Ascending aorta (tissue), 2 donors: ENCODE data around the gene DNAJA1. TPM values are rescaled to one million over a fixed set of nuclear protein-coding genes. Genes with fewer than 3 reads are reported as not detected.

Experiments used
- DNase-seq, 2 donors: peaks; one replicate each; pipeline ENCODE4 v3.0.0-alpha.2; 2019; ENCODE audit warnings: low spot score in 2 of 2
- H3K27ac ChIP-seq, 2 donors: fragments of 200-600 bp; sonication (generic); one replicate each; pipeline ENCODE4 v1.5.1; 2016 to 2017; ENCODE audit warnings: mild to moderate bottlenecking in 1 of 2
- H3K27me3 ChIP-seq: fragments of 200-600 bp; sonication (generic); one replicate; pipeline ENCODE4 v1.5.1; 2017
- H3K36me3 ChIP-seq, 2 donors: fragments of 200-600 bp; sonication (generic); one replicate each; pipeline ENCODE4 v1.5.1; 2016
- H3K4me1 ChIP-seq, 2 donors: fragments of 200-600 bp; sonication (generic); one replicate each; pipeline ENCODE4 v1.5.1; 2016 to 2017; ENCODE audit warnings: mild to moderate bottlenecking in 1 of 2
- H3K4me3 ChIP-seq, 2 donors: fragments of 200-600 bp; sonication (generic); one replicate each; pipeline ENCODE4 v1.5.1; 2016 to 2017; ENCODE audit warnings: mild to moderate bottlenecking in 1 of 2
- H3K9me3 ChIP-seq, 2 donors: fragments of 200-600 bp; sonication (generic); one replicate each; pipeline ENCODE4 v1.5.1; 2016
- CTCF ChIP-seq, 3 experiments: fragments of 200-600 bp in 2 of 3; fragments of 450-650 bp in 1 of 3; sonication (generic) in 2 of 3; IDR thresholded peaks; one replicate each; pipeline ENCODE4 v1.5.1; 2016 to 2019; ENCODE audit warnings: antibody characterized with exemption in 3 of 3, mild to moderate bottlenecking in 1 of 3, moderate library complexity in 1 of 3
- intact Hi-C: fragments of 100-400 bp; cut with DNase I; formaldehyde crosslinking; loops from one replicate; pipeline ENCODE4 v1.15.1; 2023
- total RNA-seq: library from RNA; depleted of rRNA; stranded (reverse); fragments of >200 nt; gene quantifications from one replicate; pipeline ENCODE4 v1.1.0, GENCODE V29; 2016

DNAJA1 gene
- total RNA-seq, 1 donor from 2014 or later: 53.6 TPM

- TF ChIP-seq CTCF (IDR thresholded peaks at IDR 0.05): no peak
- Histone ChIP-seq H3K4me3 (no peak overlapping the region), H3K27ac (no peak overlapping the region), H3K4me1 (peaks cover 3 to 18% of the 10 kb centered on the region in 2 donors), H3K9me3 (no peaks in the 10 kb centered on the region), H3K36me3 (peaks cover 3 to 6% of the 10 kb centered on the region in 2 donors), H3K27me3 (no peaks in the 10 kb centered on the region)
- DNase-seq: no peak
- intact Hi-C loops: loop anchor here (10.0 kb wide), 1 partner anchor 468 kb away; the partner anchor contains the start of genes SMIM27 and TOPORS
Measured at GRCh38 chr9:33022755-33023154, 2.3 kb upstream of the DNAJA1 start.

- peaks cover 6 to 7% of the 10 kb centered on the region in 2 donors for H3K36me3 ChIP-seq
- H3K4me1 ChIP-seq: peaks cover 3 to 21% of the 10 kb centered on the region in 2 donors
- H3K9me3 ChIP-seq: no peaks in the 10 kb centered on the region
- peak overlapping the region in 1 of 2 donors; percentile 77 for H3K4me3 ChIP-seq
- H3K27me3 ChIP-seq: no peaks in the 10 kb centered on the region
- no peak for TF ChIP-seq CTCF (IDR thresholded peaks at IDR 0.05)
- no peak for DNase-seq
- intact Hi-C loops: loop anchor here (10.0 kb wide), 1 partner anchor 469 kb away; the partner anchor contains the start of genes SMIM27 and TOPORS
- peak overlapping the region; percentile 95 to 99 for H3K27ac ChIP-seq
Measured at GRCh38 chr9:33023661-33024060, 1.4 kb upstream of the DNAJA1 start.

DNA sequence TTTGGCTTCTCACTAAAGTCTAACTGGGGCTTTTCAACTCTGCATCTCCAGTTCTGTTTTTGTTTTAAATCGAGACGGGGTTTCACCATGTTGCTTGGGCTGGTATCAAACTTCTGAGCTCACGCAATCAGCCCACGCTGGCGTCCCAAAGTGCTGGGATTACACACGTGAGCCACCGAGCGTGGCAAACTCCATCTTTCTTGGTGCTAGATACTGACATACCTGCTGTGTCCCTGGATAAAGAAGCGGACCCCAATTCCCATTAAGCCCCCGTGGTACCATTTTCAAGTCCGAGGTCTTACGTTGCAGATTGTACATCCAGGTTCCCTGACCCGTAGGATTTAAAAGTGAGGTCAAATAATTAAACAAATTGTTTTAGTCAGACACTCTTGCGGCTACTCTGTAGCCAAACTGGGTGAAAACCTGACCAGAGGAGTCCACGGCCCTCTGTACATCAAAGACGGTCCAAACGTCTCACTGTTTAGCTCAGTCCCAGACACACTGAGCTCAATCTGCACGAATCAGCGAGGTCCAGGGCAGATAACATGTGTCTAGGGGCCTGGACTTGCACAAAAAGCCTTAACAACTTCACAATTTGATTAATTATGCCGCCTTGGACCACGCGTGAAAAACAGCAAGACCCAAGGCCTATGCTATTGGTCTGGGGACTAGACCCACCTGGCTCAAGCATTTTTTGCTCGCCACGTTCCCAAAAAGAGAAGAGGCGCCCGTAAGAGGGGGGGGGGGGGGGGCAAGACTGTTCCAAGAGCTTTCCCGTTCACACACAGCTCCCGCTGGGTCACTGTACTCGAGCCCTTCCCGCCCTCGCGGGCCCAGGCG is 727 bp upstream of the DNAJA1 start:
- no peak for TF ChIP-seq CTCF (IDR thresholded peaks at IDR 0.05)
- H3K27ac ChIP-seq: peak overlapping the region; percentile 95 to 99
- H3K36me3 ChIP-seq: peaks cover 7 to 9% of the 10 kb centered on the region in 2 donors
- H3K4me1 ChIP-seq: peaks cover 3 to 26% of the 10 kb centered on the region in 2 donors
- no peaks in the 10 kb centered on the region for H3K27me3 ChIP-seq
- no peaks in the 10 kb centered on the region for H3K9me3 ChIP-seq
- intact Hi-C loops: loop anchor here (10.0 kb wide), 1 partner anchor 470 kb away; the partner anchor contains the start of genes SMIM27 and TOPORS
- no peak for DNase-seq
- peak overlapping the region; percentile 77 to 95 for H3K4me3 ChIP-seq

DNA sequence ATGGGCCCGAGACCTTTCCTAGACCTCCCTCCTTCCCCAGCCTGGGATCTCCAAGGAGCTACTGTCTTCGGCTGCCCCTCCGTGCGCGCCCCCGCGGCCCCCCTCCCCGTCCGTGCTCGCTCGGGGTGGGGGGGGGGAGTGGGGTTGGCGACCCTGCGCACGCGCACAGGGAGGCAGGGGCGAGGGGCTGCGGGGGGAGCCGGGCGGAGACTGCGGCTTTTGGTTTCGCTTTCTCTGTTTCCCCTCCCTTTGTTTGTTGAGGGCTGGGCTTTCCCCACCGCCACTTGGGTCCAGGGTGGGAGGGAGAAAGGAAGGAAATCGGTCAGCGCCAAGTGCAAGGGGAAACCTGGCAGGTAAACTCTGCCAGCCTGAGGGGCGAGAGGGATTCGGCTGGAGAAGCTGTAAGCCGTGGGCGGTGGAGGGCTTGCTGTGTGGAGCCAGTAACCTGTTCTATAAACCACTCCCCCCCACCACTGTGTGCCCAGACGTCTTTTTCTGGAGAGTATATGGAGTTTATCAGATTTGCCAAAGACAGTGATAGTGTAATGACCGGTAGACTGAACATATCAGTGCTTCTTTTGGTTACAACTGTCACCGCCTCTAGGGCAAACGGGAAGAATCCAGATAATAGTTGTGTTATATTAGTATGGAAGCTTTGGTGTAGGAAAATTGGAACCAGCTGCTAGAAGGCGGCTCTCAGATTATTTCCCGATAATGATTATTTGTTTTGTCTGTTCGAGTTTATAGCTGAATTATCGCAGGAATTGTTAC is 684 bp downstream of the DNAJA1 start:
- Histone ChIP-seq H3K9me3 (no peaks in the 10 kb centered on the region), H3K27ac (peak overlapping the region; percentile 95 to 99), H3K4me1 (peaks cover 3 to 28% of the 10 kb centered on the region in 2 donors), H3K36me3 (peaks cover 13 to 21% of the 10 kb centered on the region in 2 donors), H3K27me3 (no peaks in the 10 kb centered on the region), H3K4me3 (peak overlapping the region; percentile 77 to 95)
- intact Hi-C loops: loop anchor here (1.0 to 10.0 kb wide), 7 partner anchors 19 to 471 kb away; partner anchors contain the start of genes APTX, B4GALT1, BAG1 and NFX1
- no peak for TF ChIP-seq CTCF (IDR thresholded peaks at IDR 0.05)
- peak in 1 of 2 donors; percentile 71 for DNase-seq

GRCh38 chr9:33029231-33029786 is 4.2 kb downstream of the DNAJA1 start:
- H3K36me3 ChIP-seq: peaks cover 30 to 57% of the 10 kb centered on the region in 2 donors
- no peak overlapping the region for H3K27ac ChIP-seq

More at GRCh38 chr9:33029231-33029786, 4.2 kb downstream of the DNAJA1 start:
- H3K9me3 ChIP-seq: no peaks in the 10 kb centered on the region
- H3K27me3 ChIP-seq: no peaks in the 10 kb centered on the region
- no peak for TF ChIP-seq CTCF (IDR thresholded peaks at IDR 0.05)
- intact Hi-C loops: loop anchor here (5.0 to 10.0 kb wide), 2 partner anchors 48 to 475 kb away; partner anchors contain the start of genes SMIM27, SMU1 and TOPORS
- peaks cover 3 to 21% of the 10 kb centered on the region in 2 donors for H3K4me1 ChIP-seq
- H3K4me3 ChIP-seq: peak overlapping the region in 1 of 2 donors; percentile 5
- no peak for DNase-seq
